Measurements from ENCODE around the gene AGFG1.

The AGFG1 gene

GRCh38 chr2:227606476-227606875 is 134.5 kb downstream of the AGFG1 start:
- no peak for TF ChIP-seq CTCF (IDR thresholded peaks at IDR 0.05)

GRCh38 chr2:227607941-227608340 is 136.0 kb downstream of the AGFG1 start:
- TF ChIP-seq CTCF (IDR thresholded peaks at IDR 0.05) = no peak

- TF ChIP-seq CTCF (IDR thresholded peaks at IDR 0.05) = no peak
These were observed 136.8 kb downstream of the AGFG1 start for GRCh38 chr2:227608561-227609338.

- no peak for TF ChIP-seq CTCF (IDR thresholded peaks at IDR 0.05)
These were observed 138.2 kb downstream of the AGFG1 start for GRCh38 chr2:227610123-227610522.

All from LNCAP (cell line).